IPS-18a (cell line): Measurements from ENCODE around the gene TBC1D1.

Experiments used
- H3K27ac ChIP-seq: one replicate; pipeline ENCODE4 v1.5.1; 2013; ENCODE audit warnings: low read length
- H3K27me3 ChIP-seq: one replicate; pipeline ENCODE4 v1.6.1; 2013; ENCODE audit warnings: mild to moderate bottlenecking, low read length; ENCODE audit not compliant: control insufficient read depth, insufficient read depth
- H3K36me3 ChIP-seq: one replicate; pipeline ENCODE4 v1.6.1; 2013; ENCODE audit warnings: low read depth, low read length; ENCODE audit not compliant: control insufficient read depth
- H3K4me1 ChIP-seq: one replicate; pipeline ENCODE4 v1.6.1; 2013; ENCODE audit warnings: low read depth, low read length; ENCODE audit not compliant: control insufficient read depth
- H3K4me3 ChIP-seq: one replicate; pipeline ENCODE4 v1.5.1; 2013; ENCODE audit warnings: low read length
- H3K9ac ChIP-seq: one replicate; pipeline ENCODE4 v1.6.1; 2013; ENCODE audit warnings: mild to moderate bottlenecking, low read length, moderate library complexity
- H3K9me3 ChIP-seq: one replicate; pipeline ENCODE4 v1.6.1; 2013; ENCODE audit warnings: low read depth, low read length; ENCODE audit not compliant: control insufficient read depth

The TBC1D1 gene

GRCh38 chr4:38094419-38094818 is 203.5 kb downstream of the TBC1D1 start:
- Histone ChIP-seq H3K9ac (no peak overlapping the region), H3K27ac (no peak overlapping the region), H3K9me3 (no peaks in the 10 kb centered on the region), H3K36me3 (peaks cover 16% of the 10 kb centered on the region), H3K27me3 (no peaks in the 10 kb centered on the region), H3K4me3 (no peak overlapping the region), H3K4me1 (peaks cover 6% of the 10 kb centered on the region)

- no peaks in the 10 kb centered on the region for H3K27me3 ChIP-seq
- no peaks in the 10 kb centered on the region for H3K9me3 ChIP-seq
- no peak overlapping the region for H3K4me3 ChIP-seq
- peaks cover 8% of the 10 kb centered on the region for H3K36me3 ChIP-seq
- H3K4me1 ChIP-seq: peaks cover 6% of the 10 kb centered on the region
- no peak overlapping the region for H3K9ac ChIP-seq
- no peak overlapping the region for H3K27ac ChIP-seq
Measured at GRCh38 chr4:38095691-38096090, 204.8 kb downstream of the TBC1D1 start.

DNA sequence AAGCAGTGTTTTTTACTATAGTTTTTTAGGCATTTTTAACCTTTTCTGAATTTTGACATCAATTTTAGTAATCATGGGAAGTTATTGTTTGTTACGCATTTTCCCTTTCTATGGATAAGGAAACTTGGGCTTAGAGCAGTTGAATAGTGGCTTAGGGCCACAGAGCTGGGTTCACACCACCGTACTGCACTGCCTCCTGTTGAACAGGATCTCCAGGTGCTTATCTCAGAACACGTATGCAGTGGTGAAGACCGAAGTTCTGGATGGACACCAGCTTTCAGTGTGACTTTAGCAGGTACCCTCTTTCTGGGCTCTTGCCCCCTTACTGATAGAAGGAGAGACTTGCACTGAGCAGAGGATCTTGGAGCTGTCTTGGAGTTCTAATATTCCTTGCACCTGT is 206.9 kb downstream of the TBC1D1 start:
- no peak overlapping the region for H3K27ac ChIP-seq
- no peak overlapping the region for H3K4me3 ChIP-seq
- peaks cover 10% of the 10 kb centered on the region for H3K36me3 ChIP-seq
- peaks cover 6% of the 10 kb centered on the region for H3K4me1 ChIP-seq
- no peak overlapping the region for H3K9ac ChIP-seq
- H3K9me3 ChIP-seq: no peaks in the 10 kb centered on the region
- no peaks in the 10 kb centered on the region for H3K27me3 ChIP-seq

DNA sequence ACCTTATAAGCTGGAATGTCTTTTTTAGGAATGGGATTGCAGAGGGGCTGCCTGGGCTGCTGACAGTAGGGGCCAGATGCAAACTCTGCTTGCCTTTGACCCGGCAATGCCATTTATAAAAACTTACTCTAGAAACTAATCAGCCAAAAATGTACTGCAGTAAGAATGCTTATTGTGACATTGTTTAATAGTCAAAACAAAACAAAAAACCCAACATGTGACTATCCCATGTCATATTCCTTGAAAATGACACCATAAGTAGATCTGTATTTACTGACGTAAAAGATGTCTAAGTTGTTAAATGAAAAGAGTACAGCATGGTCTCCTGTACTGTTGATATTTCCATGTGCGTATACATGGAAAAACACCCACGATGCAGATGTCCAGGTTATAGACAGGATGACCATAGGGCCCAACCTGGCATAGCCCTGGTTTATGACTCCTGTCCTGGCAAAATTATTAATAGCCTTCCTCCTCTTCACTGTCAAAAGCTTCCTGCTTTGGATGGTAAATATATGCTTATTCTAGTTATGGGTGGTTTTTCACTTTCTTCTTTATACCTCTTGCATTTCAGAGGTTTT is 208.2 kb downstream of the TBC1D1 start:
- H3K27ac ChIP-seq: no peak overlapping the region
- H3K27me3 ChIP-seq: no peaks in the 10 kb centered on the region
- H3K4me3 ChIP-seq: no peak overlapping the region
- H3K9me3 ChIP-seq: no peaks in the 10 kb centered on the region
- H3K9ac ChIP-seq: no peak overlapping the region
- H3K36me3 ChIP-seq: peaks cover 17% of the 10 kb centered on the region
- peaks cover 5% of the 10 kb centered on the region for H3K4me1 ChIP-seq

DNA sequence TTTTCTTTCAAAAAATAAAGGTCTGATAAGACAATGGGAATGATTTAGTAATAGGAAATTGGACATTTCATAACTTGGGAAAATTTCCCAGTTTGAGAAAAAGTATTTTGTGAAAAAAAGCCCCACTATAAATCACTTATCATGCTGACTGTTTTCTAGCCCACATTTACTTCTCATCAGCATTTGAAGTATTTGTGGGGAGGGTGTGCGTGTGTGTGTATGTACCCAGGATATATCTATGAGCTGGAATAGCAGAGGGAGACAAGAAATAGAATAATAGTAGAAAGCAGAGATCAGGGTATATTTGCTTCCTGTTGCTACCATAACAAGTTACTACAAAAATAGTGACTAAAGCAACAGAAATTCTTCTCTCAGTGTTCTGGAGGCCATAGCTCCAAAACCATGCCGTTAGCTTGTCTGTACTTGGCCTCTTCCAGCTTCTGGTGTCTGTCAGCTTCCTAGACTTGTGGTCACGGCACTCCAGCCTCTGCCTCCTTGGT is 209.1 kb downstream of the TBC1D1 start:
- peaks cover 20% of the 10 kb centered on the region for H3K36me3 ChIP-seq
- no peak overlapping the region for H3K27ac ChIP-seq
- H3K9me3 ChIP-seq: no peaks in the 10 kb centered on the region
- no peak overlapping the region for H3K9ac ChIP-seq
- H3K4me3 ChIP-seq: no peak overlapping the region
- H3K27me3 ChIP-seq: no peaks in the 10 kb centered on the region
- no peaks in the 10 kb centered on the region for H3K4me1 ChIP-seq

DNA sequence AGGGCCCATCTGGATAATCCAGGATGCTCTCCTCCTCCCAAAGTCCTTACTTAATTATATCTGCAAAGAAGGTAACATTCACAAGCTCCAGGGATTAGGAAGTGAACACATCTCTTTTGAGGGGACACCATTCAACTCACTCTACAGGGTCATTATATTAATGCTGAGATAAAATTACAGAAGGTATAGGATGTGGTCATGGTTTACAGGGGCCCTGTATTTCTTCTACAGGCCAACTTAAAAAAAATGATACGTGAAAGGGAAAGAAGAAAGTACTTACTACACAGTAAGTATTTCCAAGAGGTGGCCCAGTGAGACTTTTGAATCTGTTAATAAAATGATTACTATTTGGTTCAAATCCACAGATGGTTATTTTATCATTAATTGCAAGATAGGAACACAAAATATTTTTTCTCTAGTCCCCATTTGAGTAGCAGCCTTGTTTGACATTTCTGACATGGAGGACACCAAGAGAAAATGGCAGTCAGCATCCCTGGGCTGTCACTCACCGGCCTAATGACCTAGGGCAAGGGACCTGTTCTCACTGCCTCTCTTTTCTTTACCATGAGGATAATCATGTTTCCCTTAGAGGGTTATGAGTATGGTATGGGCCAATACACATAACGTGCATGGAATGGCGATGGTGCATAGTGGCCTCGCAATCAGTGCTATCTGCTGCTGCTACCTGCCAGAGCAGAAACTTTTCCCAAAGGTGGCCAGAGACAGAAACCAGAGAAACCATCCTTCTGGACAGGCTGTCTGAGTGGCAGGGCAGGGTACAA is 209.8 kb downstream of the TBC1D1 start:
- no peaks in the 10 kb centered on the region for H3K4me1 ChIP-seq
- H3K9ac ChIP-seq: no peak overlapping the region
- H3K4me3 ChIP-seq: no peak overlapping the region
- H3K9me3 ChIP-seq: no peaks in the 10 kb centered on the region
- no peak overlapping the region for H3K27ac ChIP-seq
- H3K36me3 ChIP-seq: peaks cover 20% of the 10 kb centered on the region
- no peaks in the 10 kb centered on the region for H3K27me3 ChIP-seq

- Histone ChIP-seq H3K4me1 (no peaks in the 10 kb centered on the region), H3K27me3 (no peaks in the 10 kb centered on the region), H3K27ac (no peak overlapping the region), H3K36me3 (peaks cover 16% of the 10 kb centered on the region), H3K9me3 (no peaks in the 10 kb centered on the region), H3K4me3 (no peak overlapping the region), H3K9ac (no peak overlapping the region)
Measured at GRCh38 chr4:38101563-38101962, 210.7 kb downstream of the TBC1D1 start.

DNA sequence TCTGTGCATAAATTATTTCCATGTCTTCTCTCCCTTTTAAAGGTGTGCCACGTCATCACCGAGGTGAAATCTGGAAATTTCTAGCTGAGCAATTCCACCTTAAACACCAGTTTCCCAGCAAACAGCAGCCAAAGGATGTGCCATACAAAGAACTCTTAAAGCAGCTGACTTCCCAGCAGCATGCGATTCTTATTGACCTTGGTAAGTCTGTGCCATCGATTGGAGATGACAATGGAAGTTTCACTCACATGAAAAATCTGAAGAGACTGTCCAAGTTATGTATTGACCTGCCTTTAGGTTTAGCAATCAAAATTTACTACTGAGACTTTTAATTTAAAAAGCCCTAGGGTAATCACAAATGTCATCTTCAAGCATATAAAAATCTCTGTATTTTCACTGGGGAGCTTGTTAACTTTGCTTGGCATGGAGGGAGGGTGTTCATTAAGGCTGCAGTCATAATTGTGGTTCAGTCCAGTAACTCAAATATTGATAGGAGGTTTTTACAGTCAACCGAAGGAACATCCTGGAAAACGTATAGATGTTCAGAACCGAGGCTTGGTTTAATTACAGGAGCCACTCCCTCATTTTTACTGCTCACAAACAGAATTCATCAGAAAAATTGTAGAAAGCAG is 212.2 kb downstream of the TBC1D1 start:
- Histone ChIP-seq H3K9ac (no peak overlapping the region), H3K4me3 (no peak overlapping the region), H3K4me1 (no peaks in the 10 kb centered on the region), H3K27me3 (no peaks in the 10 kb centered on the region), H3K36me3 (peaks cover 16% of the 10 kb centered on the region), H3K9me3 (no peaks in the 10 kb centered on the region), H3K27ac (no peak overlapping the region)

GRCh38 chr4:38105475-38106220 is 214.8 kb downstream of the TBC1D1 start:
- no peak overlapping the region for H3K4me3 ChIP-seq
- no peak overlapping the region for H3K27ac ChIP-seq
- H3K4me1 ChIP-seq: peaks cover 4% of the 10 kb centered on the region
- no peak overlapping the region for H3K9ac ChIP-seq
- H3K36me3 ChIP-seq: peaks cover 16% of the 10 kb centered on the region
- H3K9me3 ChIP-seq: no peaks in the 10 kb centered on the region
- no peaks in the 10 kb centered on the region for H3K27me3 ChIP-seq

- no peak overlapping the region for H3K27ac ChIP-seq
- H3K27me3 ChIP-seq: no peaks in the 10 kb centered on the region
- H3K4me1 ChIP-seq: peaks cover 4% of the 10 kb centered on the region
- no peak overlapping the region for H3K9ac ChIP-seq
- no peak overlapping the region for H3K4me3 ChIP-seq
- H3K36me3 ChIP-seq: peaks cover 12% of the 10 kb centered on the region
- H3K9me3 ChIP-seq: no peaks in the 10 kb centered on the region
Measured at GRCh38 chr4:38106311-38106710, 215.4 kb downstream of the TBC1D1 start.

- Histone ChIP-seq H3K27me3 (no peaks in the 10 kb centered on the region), H3K9ac (no peak overlapping the region), H3K27ac (no peak overlapping the region), H3K4me1 (peaks cover 4% of the 10 kb centered on the region), H3K36me3 (peaks cover 12% of the 10 kb centered on the region), H3K9me3 (no peaks in the 10 kb centered on the region), H3K4me3 (no peak overlapping the region)
Measured at GRCh38 chr4:38106886-38107514, 216.1 kb downstream of the TBC1D1 start.
